GM19372 (cell line): ENCODE results near the gene DGUOK.
"Not testable (repeated sequence)": the region's sequence is repeated elsewhere in the genome, so short reads cannot be mapped to it uniquely, and the experiment has no call there.

Experiments used
- ATAC-seq: cut with Tn5 transposase; IDR thresholded peaks from one replicate; pipeline ENCODE4 v1.9.1; 2021; ENCODE audit warnings: mild to moderate bottlenecking, low read depth, moderate library complexity; ENCODE audit not compliant: unreplicated experiment

DGUOK gene

DNA sequence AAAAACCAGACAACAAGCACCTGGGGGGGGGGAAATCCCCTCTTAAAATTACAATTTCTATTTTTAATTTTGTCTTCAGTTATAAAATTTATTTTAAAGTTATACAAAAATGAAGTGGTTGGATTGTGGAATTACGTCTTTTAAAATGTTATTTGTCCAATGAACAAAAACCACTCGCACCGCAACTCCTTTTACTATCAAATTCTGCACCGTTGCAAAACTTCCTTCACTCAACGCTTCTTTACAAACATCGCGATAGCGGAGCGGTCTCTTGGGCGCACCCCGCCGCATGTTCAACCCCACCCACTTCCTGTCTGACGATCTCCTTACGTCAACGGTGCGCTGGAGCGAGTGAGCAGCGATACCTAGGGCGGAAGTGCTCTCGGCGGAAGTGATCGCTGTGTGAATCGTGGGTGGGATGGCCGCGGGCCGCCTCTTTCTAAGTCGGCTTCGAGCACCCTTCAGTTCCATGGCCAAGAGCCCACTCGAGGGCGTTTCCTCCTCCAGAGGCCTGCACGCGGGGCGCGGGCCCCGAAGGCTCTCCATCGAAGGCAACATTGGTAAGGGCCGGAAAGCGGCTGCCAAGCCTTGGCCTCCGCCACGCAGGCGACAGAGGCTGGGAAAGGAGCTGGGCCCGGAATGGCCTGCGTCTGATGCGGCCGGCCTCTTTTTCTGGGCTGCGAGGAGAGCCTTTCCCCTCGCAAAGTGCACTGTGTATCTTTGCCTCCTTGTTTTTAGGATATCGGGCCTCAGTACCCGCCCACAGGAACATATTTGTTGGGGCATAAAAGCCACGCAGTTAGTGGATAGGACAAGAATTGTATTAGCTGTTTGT, at the start of gene DGUOK:
DGUOK (plus strand) TSS at position 388 of the 835 bp plus-strand sequence; CDS start at position 419, 31 bp downstream.
- peak; percentile 99 for ATAC-seq

DNA sequence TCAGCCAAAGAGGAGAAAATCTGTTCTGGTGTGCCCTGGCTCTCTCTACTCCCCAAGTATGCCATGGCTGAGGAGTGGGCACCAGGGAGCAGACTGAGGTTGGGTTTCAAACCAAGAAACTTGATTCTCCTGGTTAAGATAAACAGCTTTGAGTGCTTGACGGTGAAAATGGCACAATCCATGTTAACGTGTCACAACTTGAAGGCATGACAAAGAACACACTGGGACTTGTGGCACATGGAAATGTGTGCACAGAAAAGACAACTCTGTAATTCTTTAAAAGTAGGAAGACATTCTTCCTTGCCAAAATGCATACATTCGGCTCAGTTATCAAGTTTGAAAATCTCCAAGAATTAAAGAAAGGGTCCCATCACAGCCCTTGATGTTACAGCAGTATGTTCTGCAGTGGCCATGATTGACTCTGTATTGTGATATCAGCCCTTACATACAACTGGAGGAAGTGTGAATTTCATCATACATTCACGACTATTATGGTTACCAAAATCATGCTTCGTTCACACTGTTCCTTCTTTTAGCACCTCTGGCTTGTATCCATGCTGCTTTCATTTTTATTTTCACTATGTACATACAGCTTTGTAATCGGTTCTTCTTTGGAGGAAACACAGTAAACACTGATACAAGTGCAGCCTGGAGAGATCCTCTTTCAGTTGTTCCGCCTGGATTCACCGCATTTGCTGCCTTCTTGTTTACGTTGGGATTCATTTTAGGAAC, 49.4 kb upstream of the DGUOK start:
- ATAC-seq: no peak

DNA sequence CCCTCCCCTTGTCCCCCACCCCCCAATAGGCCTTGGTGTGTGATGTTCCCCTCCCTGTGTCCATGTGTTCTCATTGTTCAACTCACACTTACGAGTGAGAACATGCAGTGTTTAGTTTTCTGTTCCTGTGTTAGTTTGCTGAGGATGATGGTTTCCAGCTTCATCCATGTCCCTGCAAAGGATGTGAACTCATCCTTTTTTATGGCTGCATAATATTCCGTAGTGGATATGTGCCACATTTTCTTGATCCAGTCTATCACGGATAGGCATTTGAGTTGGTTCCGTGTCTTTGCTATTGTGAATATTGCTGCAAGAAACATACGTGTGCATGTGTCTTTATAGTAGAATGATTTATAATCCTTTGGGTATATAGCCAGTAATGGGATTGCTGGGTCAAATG, 48.7 kb upstream of the DGUOK start:
- ATAC-seq: not testable (repeated sequence)

DNA sequence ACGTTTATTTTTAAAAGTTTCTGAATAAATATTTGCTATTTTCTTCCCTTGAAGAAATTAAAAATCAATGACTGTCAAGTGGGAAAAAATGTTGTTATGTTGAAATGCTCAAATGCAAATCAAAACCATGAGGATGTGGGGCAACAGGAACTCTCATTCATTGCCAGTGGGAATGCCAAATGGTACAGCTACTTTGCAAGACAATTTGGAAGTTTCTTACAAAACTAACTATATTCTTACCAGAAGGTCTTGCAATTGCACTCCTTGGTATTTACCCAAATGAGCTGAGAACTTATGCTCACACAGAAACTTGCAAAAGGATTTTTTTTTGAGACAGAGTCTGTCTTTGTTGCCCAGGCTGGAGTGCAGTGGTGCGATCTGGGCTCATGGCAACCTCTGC, 41.3 kb upstream of the DGUOK start:
- ATAC-seq: no peak

DNA sequence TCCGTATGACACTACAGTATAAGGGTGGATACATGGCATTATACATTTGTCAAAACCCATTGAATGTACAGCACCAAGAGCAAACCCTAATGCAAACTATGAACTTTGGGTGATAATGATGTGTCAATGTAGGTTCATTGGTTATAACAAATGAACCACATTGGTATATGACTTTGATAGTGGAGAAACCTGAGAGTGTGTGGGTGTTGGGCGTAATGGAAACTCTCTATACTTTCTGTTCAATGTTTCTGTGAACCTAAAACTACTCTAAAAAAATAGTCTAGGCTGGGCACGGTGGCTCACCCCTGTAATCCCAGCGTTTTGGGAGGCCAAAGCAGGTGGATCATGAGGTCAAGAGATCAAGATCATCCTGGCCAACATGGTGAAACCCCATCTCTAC, 40.3 kb upstream of the DGUOK start:
- peak; percentile 64 for ATAC-seq

DNA sequence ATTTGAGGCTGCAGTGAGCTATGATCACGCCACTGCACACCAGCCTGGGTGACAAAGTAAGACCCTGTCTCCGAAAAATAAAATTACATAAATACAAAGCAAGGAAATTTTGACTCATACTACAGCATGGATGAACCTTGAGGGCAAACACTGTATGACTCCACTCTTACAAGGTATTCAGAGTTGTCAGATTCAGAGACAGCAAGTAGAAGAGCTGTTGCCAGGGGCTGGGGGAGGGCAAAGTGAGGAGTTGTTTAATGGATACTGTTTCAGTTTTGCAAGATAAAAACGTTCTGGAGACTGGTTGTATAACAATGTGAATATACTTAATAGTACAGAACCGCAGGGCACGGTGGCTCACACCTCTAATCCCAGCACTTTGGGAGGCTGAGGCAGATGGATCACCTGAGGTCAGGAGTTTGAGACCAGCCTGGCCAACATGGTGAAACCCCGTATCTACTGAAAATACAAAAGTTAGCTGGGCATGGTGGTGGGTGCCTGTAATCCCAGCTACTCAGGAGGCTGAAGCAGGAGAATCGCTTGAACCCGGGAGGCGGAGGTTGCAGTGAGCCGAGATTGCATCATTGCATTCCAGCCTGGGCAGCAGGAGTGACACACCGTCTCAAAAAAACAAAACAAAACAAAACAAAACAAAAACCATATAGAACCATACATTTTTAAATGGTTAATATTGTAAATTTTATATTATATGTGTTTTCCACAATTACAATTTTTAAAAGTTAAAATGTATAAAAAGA, 38.9 kb upstream of the DGUOK start:
- ATAC-seq: not testable (repeated sequence)

DNA sequence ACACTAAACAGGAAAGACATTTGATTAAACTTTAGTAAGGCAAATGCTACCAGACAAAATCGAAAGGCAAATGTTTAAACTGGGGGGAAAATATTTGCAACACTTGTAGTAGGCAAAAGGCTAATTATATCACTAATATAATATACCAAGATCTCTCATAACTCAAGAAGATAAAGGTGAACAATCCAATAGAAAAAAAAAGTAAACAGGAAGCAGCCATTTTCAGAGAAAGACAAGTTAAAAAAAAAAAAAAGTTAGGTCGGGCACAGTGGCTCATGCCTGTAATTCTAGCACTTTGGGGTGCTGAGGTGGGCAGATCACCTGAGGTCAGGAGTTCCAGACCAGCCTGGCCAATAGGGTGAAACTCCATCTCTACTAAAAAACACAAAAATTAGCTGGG, 38.3 kb upstream of the DGUOK start:
- ATAC-seq: no peak

DNA sequence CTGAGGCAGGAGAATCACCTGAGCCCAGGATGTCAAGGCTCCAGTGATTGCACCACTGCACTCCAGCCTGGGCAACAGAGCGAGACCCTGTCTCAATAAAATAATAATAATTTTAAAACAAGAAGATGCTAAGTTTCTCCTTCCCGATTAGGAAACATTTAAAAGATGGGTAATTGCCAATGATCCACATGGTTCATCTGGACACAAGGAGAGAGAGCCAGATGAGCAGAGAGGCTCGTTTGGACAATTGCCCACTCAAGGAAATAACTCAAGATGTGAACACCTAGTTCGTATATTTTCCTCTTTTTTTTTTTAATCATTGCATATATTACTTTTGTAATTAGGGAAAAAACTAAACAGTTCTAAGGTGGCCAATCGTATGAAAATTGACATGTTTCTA, 37.5 kb upstream of the DGUOK start:
- no peak for ATAC-seq

DNA sequence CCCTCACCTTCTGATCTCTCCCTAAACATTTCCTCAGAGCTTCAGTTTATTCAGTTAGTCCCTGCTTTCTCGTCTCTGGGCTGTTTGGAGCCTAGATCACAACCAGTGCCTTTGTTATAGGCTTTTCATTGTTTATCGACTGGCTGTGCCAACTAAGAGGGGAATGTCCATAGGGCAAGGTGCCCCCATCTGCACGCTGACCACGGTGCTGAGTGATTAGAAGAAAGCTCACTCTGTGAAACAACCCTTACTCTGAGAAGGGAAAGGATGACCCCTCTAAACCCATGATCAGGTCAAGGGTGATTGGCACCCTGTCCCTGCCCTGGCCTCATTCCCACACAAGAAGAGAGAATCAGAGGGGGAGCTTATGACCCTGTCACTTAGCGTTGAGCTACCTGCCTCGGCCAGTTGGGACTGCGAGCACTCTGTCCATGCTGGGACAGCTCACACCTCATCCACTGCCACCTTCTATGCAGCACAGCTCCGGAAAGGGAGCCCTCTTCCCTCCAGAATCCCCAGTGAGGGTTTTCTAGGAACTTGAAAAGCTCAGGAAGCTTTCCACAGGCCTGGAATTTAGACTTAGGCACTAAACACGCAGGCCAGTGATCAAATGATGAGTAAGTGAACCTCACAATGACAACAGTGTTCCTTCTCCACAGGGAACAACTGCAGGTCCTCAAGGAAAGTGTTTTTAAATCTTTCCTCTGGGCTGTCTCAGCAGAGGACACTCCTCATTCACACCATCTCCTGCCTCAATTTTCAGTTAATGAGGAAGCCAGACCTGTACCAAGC, 36.2 kb upstream of the DGUOK start:
- ATAC-seq: no peak

DNA sequence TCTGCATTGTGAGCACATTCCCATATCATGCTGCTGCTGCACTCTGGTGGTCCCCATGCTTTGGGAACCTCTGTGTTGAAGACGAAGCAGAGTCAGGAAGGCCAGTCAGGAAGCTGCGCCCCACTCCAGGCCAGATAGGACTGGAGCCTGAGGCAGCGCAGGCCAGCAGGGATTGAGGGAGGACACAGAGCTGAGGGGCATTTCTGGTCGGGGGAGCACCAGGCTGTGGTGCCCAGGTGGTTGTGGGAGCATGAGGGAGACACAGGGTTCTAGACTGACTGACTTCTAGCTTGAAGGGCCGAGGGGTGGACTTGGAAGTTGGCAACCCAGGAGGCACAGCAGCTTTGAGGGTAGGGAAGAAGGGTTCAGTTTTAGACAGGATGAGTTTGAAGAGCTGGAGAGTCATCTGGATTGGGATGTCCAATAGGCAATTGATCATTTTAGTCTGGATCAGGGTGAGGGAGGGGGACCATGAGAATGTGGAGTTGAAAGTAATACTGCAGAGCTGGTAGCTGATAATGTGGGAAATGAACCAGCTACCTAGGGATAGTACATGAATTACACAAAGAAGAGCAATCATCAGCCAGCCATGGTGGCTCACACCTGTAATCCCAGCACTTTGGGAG, 35.3 kb upstream of the DGUOK start:
- ATAC-seq: no peak

DNA sequence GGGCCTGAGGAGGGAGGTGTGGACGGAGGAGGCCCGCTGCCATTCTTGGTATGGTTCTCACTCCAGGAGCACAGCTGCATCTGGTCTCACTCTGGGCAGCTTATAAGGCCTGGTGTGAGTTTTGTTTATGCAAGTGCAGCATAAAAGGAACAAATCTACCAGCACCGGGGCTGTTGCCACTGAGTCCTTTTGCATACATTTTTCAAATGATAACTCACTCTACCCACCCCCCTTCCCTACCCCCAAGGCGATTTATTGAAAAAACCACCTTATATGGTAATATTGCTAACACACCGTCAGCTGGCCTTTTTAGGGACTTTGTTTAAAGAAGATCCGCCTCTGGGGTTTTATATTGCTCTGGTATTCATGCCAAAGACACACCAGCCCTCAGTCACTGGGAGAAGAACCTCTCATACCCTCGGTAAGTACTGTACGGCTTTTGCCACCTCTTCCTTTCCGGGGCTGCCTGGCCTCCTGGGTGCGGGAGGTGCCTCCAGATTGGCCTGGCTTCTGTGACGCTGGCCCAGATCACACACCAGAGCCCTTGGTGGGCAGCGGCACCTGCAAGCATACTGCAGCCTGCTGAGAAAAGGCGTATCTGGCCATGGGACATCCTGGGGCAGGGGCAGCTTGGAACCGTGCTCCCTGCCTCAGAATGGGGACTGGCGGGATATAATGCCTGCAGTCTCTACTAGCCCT, 33.9 kb upstream of the DGUOK start, which contains the start of gene ACTG2:
ACTG2 (plus strand) TSS at position 378 of the 699 bp plus-strand sequence. CDS start 8,304 bp downstream, outside the sequence.
- no peak for ATAC-seq

DNA sequence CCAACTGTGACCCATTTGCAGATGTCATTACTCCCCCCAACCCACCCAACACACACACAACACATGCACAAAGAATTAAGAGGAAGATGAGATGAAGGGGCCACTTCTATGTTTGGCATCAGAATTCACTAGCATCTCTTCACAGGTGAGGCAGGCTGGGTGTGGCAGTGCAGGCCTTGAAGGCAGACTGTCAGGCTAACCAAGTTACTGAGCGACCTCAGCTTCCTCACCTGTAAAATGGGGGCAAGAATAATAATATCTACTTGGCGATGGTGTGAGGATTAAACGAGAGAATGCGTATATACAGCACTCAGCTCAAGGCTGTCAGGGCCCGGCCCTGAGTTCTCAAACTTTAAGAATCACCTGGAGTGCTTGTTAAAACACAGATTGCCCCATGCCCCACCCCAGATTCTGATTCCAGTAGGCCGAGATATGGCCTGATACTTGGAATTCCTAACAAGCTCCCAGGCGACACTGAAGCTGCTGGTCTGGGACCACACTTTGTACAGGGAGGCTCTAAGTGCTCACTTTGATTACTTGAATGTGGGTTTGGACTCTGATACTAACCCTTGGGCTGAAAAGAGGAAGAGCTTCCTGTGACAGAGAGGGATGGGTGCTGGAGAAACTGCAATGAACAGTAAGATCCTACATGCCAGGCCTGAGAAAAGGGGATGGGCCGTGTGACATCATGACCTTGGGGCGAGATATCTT, 32.8 kb upstream of the DGUOK start:
- ATAC-seq: no peak

DNA sequence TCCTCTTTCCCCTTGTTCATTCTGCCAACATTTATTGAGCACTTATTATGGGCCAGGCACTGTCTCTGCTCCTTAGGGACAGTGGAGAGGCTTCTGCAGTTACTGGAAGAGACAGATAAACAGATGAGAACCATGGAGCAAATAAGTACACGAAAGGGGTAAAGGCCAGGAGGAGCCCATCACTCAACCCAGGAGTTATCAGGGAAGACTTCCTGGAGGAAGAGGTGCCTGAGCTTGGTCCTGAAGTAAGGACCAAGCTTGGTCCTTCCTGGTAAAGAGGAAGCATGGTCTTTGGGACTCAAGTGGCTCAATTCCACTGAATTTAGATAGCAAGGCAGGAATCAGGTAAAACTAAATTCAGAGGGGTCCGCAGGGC, 32.2 kb upstream of the DGUOK start:
- ATAC-seq: no peak

DNA sequence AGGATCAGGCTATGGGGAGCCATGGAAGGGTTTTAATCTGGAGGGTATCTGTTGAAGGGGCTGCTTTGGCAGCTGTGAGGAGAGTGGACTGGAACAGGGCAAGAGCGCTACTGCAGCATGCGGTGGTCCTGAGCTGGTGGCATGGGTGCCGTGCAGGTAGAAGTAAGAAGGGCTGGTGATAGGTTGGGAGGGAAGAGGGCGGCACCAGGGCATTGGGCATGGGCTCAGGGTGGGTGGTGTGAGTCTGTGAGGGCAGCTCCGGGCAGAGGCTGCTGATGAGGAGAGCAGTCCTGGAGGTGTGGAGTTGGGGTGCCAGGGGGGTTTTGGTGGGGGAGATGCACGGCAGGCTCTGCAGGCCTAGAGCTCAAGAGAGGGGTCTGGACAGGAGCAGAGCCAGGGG, 31.8 kb upstream of the DGUOK start:
- ATAC-seq: no peak

DNA sequence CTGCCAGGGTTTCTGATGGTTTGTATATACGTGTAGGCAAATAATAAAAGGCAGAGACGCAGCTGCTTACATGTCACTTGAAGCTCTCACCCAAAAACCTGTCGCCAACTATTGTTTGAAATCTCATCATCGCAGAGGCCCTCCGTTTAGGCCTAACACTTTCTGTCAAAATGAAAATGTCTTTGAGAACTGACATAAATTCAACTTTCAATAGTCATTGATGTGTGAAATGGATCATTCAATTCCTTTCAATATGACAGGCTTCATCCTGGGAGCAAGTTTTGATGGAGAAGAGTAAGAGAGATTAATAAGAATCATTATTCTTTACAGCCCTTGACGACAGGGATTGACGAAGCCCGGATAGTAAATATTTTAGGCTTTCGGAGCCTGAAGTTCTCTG, 31.2 kb upstream of the DGUOK start:
- ATAC-seq: no peak

DNA sequence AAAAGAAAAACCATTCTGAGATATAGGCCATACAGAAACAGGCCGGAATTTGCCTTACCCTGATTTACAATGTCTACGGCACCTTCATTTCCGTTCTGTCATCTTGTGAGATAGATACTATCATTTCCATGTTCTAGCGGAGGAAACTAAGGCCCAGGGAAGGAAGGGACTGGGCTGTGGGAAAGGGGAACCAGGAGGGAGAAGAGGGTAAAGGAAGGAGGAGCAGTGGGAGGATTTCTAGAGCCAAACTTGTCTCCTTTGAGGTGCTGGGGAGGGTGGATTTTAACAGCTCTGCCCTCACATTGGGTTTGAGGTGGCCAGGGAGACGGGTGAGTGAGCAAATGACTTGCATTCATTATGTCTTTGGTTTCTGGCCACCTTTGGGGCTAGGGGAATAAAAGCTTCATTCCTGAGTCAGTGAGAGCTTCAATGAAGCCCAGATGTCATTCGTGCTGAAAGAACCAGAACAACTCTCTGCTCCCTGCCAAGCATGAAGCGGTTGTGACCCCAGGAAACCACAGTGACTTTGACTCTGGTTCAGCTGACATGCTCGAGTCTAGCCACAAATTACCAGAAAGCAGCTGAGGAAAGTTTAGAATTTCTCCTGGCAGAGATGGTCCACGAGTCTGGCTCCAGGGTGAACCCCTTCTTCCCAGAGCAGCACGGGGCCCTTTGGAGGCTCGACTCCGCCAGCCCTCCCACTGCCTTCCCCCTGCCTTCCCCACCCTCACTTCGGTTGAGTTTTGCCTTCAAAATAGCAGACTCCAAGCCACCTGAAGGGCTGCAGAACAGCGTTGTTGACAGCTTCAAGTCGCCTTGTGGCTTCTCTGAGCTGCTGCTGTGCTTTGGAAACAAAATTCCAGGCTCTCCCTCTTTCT, 30.1 kb upstream of the DGUOK start:
- peak; percentile 80 for ATAC-seq

DNA sequence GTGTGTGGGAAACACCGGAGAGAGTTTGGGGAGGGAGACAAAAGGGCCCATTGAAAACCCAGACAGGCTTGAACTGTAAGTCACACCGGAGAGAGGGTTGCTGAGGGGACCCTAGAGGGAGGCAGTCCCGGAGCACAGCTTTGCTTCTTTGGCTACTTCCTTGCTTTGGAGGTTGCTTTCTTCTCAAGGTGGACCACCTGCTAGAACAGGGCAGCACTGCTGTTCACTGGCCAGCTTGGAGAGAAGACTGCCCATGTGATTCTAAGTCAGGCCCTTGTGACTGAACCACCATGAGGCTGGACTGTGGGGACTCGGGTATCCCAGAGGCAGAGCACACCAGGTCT, 29.5 kb upstream of the DGUOK start:
- no peak for ATAC-seq

DNA sequence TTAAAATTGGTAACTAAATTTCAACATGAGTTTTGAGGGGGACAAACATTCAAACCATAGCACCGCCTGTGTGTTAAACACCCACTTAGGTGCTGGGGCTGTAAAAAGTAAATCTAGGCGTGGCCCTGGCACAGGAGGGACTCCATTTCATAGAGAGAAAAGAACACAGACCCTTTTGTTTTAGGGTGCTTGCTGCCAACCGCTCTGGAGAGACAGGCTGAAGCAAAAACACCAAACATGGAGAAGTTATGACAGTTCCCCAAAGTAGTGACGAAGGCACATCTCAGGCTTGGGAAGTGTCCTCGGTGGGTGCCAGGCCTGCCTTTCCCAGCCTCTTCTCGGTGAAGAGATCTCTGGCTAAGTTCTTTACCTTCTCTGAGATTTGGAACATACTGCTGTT, 28.7 kb upstream of the DGUOK start:
- ATAC-seq: no peak
